OCI-LY7 (cell line): ENCODE measurements around the gene TPRN. TPM values are rescaled to one million over a fixed set of nuclear protein-coding genes. Genes with fewer than 3 reads are reported as not detected.

Source experiments
- BruUV-seq: library from RNA; stranded (reverse); fragments of 400-500 nt; replicated peaks from 2 replicates; lab custom pipeline; 2021; lab: Mats Ljungman, UMichigan
- CTCF ChIA-PET: fragments of 300-600 bp; sonication (Branson Sonifier 250); formaldehyde crosslinking; loops from one replicate; lab custom pipeline; 2022; ENCODE audit warnings: antibody characterized with exemption; ENCODE audit not compliant: unreplicated experiment; lab: Charles Lee
- POLR2A ChIA-PET: fragments of 300-600 bp; sonication (Branson Sonifier 250); formaldehyde crosslinking; loops from one replicate; lab custom pipeline; 2022; ENCODE audit warnings: antibody characterized with exemption; lab: Charles Lee
- DNase-seq: peaks from one replicate; pipeline ENCODE4 v3.0.0-alpha.2; 2015; ENCODE audit warnings: low spot score
- H2AFZ ChIP-seq: fragments of 200-600 bp; sonication (generic), shearing (Covaris generic); 2 replicates; pipeline ENCODE4 v1.6.1; 2014; ENCODE audit warnings: mild to moderate bottlenecking, antibody characterized with exemption, low read length, moderate library complexity
- H3K27ac ChIP-seq: fragments of 200-600 bp; sonication (generic); 2 replicates; pipeline ENCODE4 v1.5.1; 2014; ENCODE audit warnings: mixed run types, low read depth, mild to moderate bottlenecking, moderate library complexity, low read length, inconsistent platforms; ENCODE audit not compliant: poor library complexity, severe bottlenecking
- H3K36me3 ChIP-seq: fragments of 200-600 bp; sonication (generic); 2 replicates; pipeline ENCODE4 v1.6.1; 2014; ENCODE audit warnings: mild to moderate bottlenecking, antibody characterized with exemption, low read length, moderate library complexity, mixed read lengths; ENCODE audit not compliant: insufficient read depth
- H3K4me1 ChIP-seq: fragments of 200-600 bp; sonication (generic); 2 replicates; pipeline ENCODE4 v1.5.1; 2014; ENCODE audit warnings: mild to moderate bottlenecking, low read length; ENCODE audit not compliant: insufficient read depth, poor library complexity, severe bottlenecking
- H3K4me2 ChIP-seq: fragments of 200-600 bp; sonication (generic); 2 replicates; pipeline ENCODE4 v1.6.1; 2014; ENCODE audit warnings: mild to moderate bottlenecking, low read length
- H3K4me3 ChIP-seq: fragments of 200-600 bp; sonication (generic); 2 replicates; pipeline ENCODE4 v1.5.1; 2014; ENCODE audit warnings: mild to moderate bottlenecking, low read depth, low read length; ENCODE audit not compliant: poor library complexity, severe bottlenecking
- H3K79me2 ChIP-seq: fragments of 200-600 bp; sonication (generic); 2 replicates; pipeline ENCODE4 v1.6.1; 2016; ENCODE audit warnings: low read depth, mild to moderate bottlenecking, low read length, moderate library complexity, mixed read lengths; ENCODE audit not compliant: insufficient read depth
- H3K9me2 ChIP-seq: fragments of 200-600 bp; sonication (generic); 2 replicates; pipeline ENCODE4 v1.6.1; 2016; ENCODE audit warnings: mild to moderate bottlenecking, low read length, mixed read lengths; ENCODE audit not compliant: insufficient read depth
- H3K9me3 ChIP-seq: fragments of 200-600 bp; sonication (generic); 2 replicates; pipeline ENCODE4 v1.6.1; 2014; ENCODE audit warnings: mild to moderate bottlenecking, mixed run types, low read length, mixed read lengths
- H4K20me1 ChIP-seq: fragments of 200-600 bp; sonication (generic); 2 replicates; pipeline ENCODE4 v1.6.1; 2014; ENCODE audit warnings: mild to moderate bottlenecking, antibody characterized with exemption, low read length, moderate library complexity, mixed read lengths; ENCODE audit not compliant: insufficient read depth
- CTCF ChIP-seq: fragments of 200-600 bp; sonication (generic); conservative IDR thresholded peaks from 2 replicates; pipeline ENCODE4 v1.5.1; 2014; ENCODE audit warnings: mild to moderate bottlenecking, antibody characterized with exemption, low read length, moderate library complexity, mixed read lengths
- EZH2phosphoT487 ChIP-seq: fragments of 200-600 bp; sonication (generic); IDR thresholded peaks from 2 replicates; pipeline ENCODE4 v1.6.1; 2018; ENCODE audit warnings: low read depth, borderline replicate concordance, mild to moderate bottlenecking, mixed run types, antibody characterized with exemption, low read length, moderate library complexity, mixed read lengths
- intact Hi-C: fragments of 100-400 bp; cut with micrococcal nuclease; formaldehyde crosslinking; loops from one replicate; pipeline ENCODE4 v1.10.0; 2022; ENCODE audit not compliant: unreplicated experiment
- total RNA-seq, 2 experiments: library from RNA; depleted of rRNA in 1 of 2; stranded (reverse); fragments of >200 nt in 1 of 2; shearing (Covaris generic) in 1 of 2; gene quantifications; 2 replicates each; pipeline ENCODE4 v1.2.3, GENCODE V29; 2014 to 2022

The TPRN gene
- total RNA-seq, 2 experiments from 2014 or later: 9.0 to 15.9 TPM

- peak overlapping the region; percentile 23 for H3K4me2 ChIP-seq
- H3K4me1 ChIP-seq: peaks cover 30% of the 10 kb centered on the region
- no peaks in the 10 kb centered on the region for H4K20me1 ChIP-seq
- CTCF ChIA-PET: no interaction called here
- no peak overlapping the region for H2AFZ ChIP-seq
- intact Hi-C loops: loop anchor here (10.0 kb wide), 1 partner anchor 614 kb away; the partner anchor contains the start of gene NOTCH1
- H3K9me2 ChIP-seq: no peaks in the 10 kb centered on the region
- BruUV-seq: no TSS peak
- H3K36me3 ChIP-seq: no peaks in the 10 kb centered on the region
- H3K27ac ChIP-seq: no peak overlapping the region
- H3K79me2 ChIP-seq: no peaks in the 10 kb centered on the region
- TF ChIP-seq EZH2phosphoT487 (no peak), CTCF (no peak)
- no peak for DNase-seq
- H3K9me3 ChIP-seq: no peaks in the 10 kb centered on the region
- POLR2A ChIA-PET: interaction anchor here (0.8 kb wide), 1 partner anchor 8 kb away, joined by 5 read pairs; no protein-coding TSS in a partner anchor
- H3K4me3 ChIP-seq: no peak overlapping the region
These were observed 41.9 kb downstream of the TPRN start for GRCh38 chr9:137158625-137159024.

- H3K4me1 ChIP-seq: peaks cover 30% of the 10 kb centered on the region
- intact Hi-C loops: loop anchor here (10.0 kb wide), 1 partner anchor 613 kb away; the partner anchor contains the start of gene NOTCH1
- POLR2A ChIA-PET: interaction anchor here (1.0 to 1.2 kb wide), 2 partner anchors 25 to 31 kb away, joined by 3 read pairs; partner anchors contain the start of genes ANAPC2 and SSNA1
- TF ChIP-seq CTCF (no peak), EZH2phosphoT487 (no peak)
- H3K9me2 ChIP-seq: no peaks in the 10 kb centered on the region
- H4K20me1 ChIP-seq: no peaks in the 10 kb centered on the region
- no peaks in the 10 kb centered on the region for H3K9me3 ChIP-seq
- H3K36me3 ChIP-seq: no peaks in the 10 kb centered on the region
- H3K4me3 ChIP-seq: no peak overlapping the region
- no peak overlapping the region for H3K4me2 ChIP-seq
- CTCF ChIA-PET: no interaction called here
- no peak overlapping the region for H3K27ac ChIP-seq
- no TSS peak for BruUV-seq
- H2AFZ ChIP-seq: no peak overlapping the region
- DNase-seq: no peak
- no peaks in the 10 kb centered on the region for H3K79me2 ChIP-seq
These were observed 42.7 kb downstream of the TPRN start for GRCh38 chr9:137157618-137158415.
